ENCODE measurements around the gene SRD5A3.

The SRD5A3 gene

DNA sequence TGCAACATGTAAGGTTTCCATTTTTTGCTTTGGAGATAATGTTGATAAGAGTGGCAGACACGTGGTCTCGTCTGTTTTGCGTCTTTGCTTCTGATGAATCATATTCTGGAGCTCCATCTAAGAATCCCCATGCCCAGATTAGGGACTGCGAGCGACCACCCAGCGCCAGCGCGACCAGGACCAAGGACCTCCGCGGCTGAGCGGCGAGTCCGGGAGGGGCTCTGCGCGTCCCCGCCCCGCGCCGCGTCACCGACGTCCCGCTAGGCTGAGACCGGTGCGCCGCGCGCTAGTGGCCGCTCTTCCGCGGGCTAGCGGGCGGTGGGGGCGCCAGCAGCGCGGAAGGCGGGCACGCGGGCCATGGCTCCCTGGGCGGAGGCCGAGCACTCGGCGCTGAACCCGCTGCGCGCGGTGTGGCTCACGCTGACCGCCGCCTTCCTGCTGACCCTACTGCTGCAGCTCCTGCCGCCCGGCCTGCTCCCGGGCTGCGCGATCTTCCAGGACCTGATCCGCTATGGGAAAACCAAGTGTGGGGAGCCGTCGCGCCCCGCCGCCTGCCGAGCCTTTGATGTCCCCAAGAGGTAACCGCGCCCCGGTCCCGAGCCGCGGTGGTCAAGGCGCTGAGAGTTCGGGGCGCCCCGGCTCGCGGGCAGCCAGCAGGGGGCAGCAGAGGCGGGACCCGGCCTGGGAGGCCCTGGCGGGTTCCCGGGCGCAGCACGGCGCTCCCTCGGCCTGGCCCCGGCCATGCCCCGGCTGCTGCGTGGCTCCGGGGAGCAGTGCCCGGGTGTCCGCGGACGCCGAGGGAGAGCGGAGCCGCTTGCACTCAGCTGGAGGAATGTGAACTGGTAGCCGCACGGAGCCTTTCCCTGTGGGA lies at the start of gene SRD5A3:
Gene SRD5A3, plus strand, starts transcription at position 263 of the 871 bp plus-strand sequence. Its CDS starts 95 bp downstream, at position 358.
- Mint-ChIP-seq H3K27ac (peak within 1 kb of the TSS; percentile 86), H3K36me3 (no peaks in the 10 kb centered on the region), H3K9me3 (ENCODE audit: low read depth) (no peaks in the 10 kb centered on the region), H3K4me1 (ENCODE audit: low read depth) (peaks cover 24% of the 10 kb centered on the region), H3K27me3 (no peaks in the 10 kb centered on the region), H3K4me3 (peak within 1 kb of the TSS; percentile 91)

DNA sequence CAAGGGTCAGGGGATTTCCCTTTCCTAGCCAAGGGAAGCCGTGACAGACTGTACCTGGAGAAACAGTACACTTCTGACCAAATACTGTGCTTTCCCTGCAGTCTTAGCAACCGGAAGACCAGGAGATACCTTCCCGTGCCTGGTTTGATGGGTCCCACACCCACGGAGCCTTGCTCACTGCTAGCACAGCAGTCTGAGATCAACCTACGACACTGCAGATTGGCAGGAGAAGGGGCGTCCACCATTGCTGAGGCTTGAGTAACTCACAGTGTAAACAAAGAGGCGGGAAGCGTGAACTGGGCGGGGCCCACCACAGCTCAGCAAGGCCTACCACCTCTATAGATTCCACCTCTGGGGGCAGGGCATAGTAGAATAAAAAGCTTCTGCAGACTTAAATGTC lies 48.7 kb upstream of the SRD5A3 start:
- no peaks in the 10 kb centered on the region for H3K36me3 Mint-ChIP-seq
- H3K4me3 Mint-ChIP-seq, result no peak overlapping the region
- H3K4me1 Mint-ChIP-seq (ENCODE audit: low read depth), result no peaks in the 10 kb centered on the region
- peaks cover 4% of the 10 kb centered on the region for H3K27me3 Mint-ChIP-seq
- H3K9me3 Mint-ChIP-seq (ENCODE audit: low read depth), result no peaks in the 10 kb centered on the region
- no peak overlapping the region for H3K27ac Mint-ChIP-seq

DNA sequence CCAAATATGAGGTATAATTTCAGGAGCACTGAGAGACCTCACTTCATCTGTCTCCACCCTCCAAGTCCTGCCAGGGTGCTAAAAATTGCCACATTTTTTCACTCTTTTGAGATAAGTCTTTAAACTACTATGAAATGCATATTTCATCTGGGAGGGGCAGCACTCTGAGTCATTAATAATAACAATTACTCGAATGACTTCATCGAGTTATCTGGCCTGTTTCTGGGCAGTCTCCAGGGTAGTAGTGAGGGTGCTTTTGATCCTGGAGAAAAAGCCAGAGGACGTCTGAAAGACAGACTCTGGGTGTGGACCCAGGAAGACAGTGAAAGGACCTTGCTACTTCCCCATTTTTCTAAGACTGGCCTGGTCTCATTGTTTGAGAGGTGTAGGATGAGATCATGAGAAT lies 42.3 kb upstream of the SRD5A3 start:
- Mint-ChIP-seq H3K27me3 (peaks cover 4% of the 10 kb centered on the region), H3K4me3 (no peak overlapping the region), H3K9me3 (ENCODE audit: low read depth) (no peaks in the 10 kb centered on the region), H3K36me3 (no peaks in the 10 kb centered on the region), H3K4me1 (ENCODE audit: low read depth) (no peaks in the 10 kb centered on the region), H3K27ac (no peak overlapping the region)

DNA sequence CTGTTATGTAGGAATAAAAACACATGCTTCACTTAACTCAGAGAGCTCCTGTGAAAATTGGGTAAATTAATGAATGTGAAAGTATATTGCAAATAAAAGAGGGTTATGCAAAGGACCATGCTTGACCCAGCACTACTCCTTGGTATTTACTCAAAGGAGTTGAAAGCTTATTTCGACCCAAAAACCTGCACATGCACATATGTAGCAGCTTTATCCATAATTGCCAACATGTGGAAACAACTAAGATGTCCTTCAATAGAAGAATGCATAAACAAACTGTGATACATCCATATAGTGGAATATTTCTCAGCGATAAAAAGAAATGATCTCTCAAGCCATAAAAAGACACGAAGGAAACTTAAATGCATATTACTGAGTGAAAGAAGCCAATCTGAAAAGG lies 41.7 kb upstream of the SRD5A3 start:
- Mint-ChIP-seq H3K4me3 (no peak overlapping the region), H3K4me1 (ENCODE audit: low read depth) (no peaks in the 10 kb centered on the region)

DNA sequence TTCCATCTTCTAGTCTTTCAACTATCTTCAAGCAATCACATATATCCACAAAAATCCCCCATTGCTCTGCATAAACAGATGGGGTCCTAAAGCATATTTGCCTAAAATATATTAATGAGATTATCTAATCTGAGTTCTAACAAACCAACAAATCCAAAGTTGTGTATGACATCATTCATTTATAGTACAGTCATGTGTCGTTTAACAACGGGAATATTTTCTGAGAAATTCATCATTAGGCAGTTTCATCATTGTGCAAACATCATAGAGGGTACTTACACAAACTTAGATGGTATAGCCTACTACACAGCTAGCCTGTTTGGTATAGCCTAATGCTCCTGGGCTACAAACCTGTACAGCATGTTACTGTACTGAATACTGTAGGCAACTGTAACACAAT lies 38.0 kb upstream of the SRD5A3 start:
- Mint-ChIP-seq H3K36me3 (no peaks in the 10 kb centered on the region), H3K9me3 (ENCODE audit: low read depth) (no peaks in the 10 kb centered on the region), H3K4me1 (ENCODE audit: low read depth) (no peaks in the 10 kb centered on the region), H3K27ac (no peak overlapping the region), H3K27me3 (no peaks in the 10 kb centered on the region), H3K4me3 (no peak overlapping the region)

More for the DNA sequence above, 41.7 kb upstream of the SRD5A3 start:
- Mint-ChIP-seq H3K9me3 (ENCODE audit: low read depth) (no peaks in the 10 kb centered on the region), H3K27ac (no peak overlapping the region), H3K36me3 (no peaks in the 10 kb centered on the region), H3K27me3 (peaks cover 4% of the 10 kb centered on the region)

DNA sequence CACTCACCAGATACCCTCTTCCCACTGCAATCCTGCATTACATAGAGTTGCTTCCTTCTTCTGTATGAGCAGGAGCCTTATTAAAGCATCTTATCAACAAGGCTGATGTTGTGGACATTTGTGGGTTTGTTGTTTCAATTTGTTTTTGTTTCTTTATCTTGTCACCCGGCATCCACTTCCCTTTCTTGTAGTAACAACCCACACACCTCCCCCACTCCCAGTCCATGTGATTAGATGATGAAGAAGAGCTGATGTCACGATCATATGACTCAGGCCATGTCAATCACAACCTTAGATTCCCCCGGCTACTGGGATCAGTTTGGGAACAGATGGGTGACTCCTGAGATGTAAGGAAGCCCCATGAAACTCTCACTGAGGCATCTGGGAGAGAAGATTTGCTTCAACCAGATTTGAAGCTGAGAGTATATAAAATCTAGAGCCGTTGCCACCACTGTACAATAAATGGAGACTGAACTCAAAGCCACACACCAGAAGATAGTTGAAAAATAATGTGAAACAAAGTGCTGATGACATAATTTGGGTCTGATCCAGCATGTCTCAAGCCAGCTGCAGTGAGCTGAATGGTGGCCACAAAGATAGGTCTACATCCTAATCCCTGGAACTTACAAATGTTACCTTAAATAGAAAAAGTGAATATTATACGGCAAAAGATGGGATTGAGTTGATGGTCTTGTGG lies 34.1 kb upstream of the SRD5A3 start:
- H3K27me3 Mint-ChIP-seq, result no peaks in the 10 kb centered on the region
- no peaks in the 10 kb centered on the region for H3K4me1 Mint-ChIP-seq (ENCODE audit: low read depth)
- H3K4me3 Mint-ChIP-seq, result no peak overlapping the region
- no peaks in the 10 kb centered on the region for H3K9me3 Mint-ChIP-seq (ENCODE audit: low read depth)
- H3K36me3 Mint-ChIP-seq, result no peaks in the 10 kb centered on the region
- H3K27ac Mint-ChIP-seq, result no peak overlapping the region

DNA sequence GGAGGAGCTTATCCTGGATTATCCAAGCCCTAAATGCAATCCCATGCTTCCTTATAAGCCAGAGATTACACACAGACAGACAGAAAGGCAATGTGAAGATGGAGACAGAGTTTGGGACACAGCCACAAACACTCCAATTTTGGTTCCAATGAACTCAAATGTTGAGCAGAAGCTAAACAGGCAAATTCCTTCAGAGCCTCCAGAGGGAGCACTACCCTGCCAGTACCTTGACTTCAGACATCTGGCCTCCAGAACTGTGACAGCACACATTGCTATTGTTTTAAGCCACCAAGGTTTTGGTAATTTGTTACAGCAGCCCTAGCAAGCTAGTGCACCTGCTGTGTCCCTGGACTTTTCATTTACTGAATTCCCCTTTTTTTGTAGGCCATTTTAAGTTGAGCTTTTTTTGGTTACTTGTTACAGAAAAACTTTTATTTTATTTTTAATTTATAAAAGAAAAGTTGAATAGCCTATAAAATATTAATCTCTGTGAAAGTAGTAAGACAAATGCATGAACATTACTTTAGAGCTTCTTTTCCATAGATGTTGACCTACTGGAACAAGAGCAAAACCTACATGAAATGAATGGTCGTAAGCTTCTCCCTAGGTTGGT lies 33.4 kb upstream of the SRD5A3 start:
- no peaks in the 10 kb centered on the region for H3K9me3 Mint-ChIP-seq (ENCODE audit: low read depth)
- H3K4me1 Mint-ChIP-seq (ENCODE audit: low read depth), result peaks cover 3% of the 10 kb centered on the region
- H3K27ac Mint-ChIP-seq, result no peak overlapping the region
- peaks cover 2% of the 10 kb centered on the region for H3K36me3 Mint-ChIP-seq
- H3K27me3 Mint-ChIP-seq, result no peaks in the 10 kb centered on the region
- no peak overlapping the region for H3K4me3 Mint-ChIP-seq

DNA sequence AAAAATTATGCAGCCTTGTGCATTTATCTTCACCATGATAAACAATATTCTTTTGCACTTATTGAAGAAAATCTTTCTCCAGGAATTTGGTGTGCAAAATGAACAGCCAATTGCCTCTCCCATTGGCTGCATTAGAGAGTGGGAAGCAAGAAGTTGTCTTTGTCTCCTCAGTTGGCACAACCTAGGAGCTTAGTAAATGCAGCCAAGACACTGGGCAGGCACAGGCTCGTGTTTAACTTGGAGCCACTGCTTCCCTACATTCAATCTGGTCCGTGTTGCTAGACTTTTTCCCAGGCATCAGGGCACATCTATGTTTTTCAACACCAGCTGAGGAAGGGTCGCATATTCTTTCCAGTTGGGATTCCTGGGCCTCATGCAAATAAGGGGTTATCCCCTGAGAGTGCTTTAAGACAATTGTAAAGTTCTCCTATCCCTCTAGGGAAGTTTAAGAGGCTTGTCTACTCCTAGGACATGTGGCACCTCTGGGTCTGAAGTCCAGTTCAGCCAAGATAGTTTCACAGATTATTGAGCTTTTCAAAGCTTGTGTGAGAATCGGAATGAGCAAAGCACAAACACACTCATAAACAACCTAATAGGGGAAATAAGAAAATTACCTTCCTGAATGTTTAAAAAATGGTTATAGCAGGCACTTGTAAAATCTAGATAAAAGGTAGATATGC lies 31.8 kb upstream of the SRD5A3 start:
- H3K27me3 Mint-ChIP-seq, result no peaks in the 10 kb centered on the region
- no peak overlapping the region for H3K27ac Mint-ChIP-seq
- no peak overlapping the region for H3K4me3 Mint-ChIP-seq
- H3K4me1 Mint-ChIP-seq (ENCODE audit: low read depth), result peaks cover 19% of the 10 kb centered on the region
- peaks cover 2% of the 10 kb centered on the region for H3K36me3 Mint-ChIP-seq
- no peaks in the 10 kb centered on the region for H3K9me3 Mint-ChIP-seq (ENCODE audit: low read depth)

DNA sequence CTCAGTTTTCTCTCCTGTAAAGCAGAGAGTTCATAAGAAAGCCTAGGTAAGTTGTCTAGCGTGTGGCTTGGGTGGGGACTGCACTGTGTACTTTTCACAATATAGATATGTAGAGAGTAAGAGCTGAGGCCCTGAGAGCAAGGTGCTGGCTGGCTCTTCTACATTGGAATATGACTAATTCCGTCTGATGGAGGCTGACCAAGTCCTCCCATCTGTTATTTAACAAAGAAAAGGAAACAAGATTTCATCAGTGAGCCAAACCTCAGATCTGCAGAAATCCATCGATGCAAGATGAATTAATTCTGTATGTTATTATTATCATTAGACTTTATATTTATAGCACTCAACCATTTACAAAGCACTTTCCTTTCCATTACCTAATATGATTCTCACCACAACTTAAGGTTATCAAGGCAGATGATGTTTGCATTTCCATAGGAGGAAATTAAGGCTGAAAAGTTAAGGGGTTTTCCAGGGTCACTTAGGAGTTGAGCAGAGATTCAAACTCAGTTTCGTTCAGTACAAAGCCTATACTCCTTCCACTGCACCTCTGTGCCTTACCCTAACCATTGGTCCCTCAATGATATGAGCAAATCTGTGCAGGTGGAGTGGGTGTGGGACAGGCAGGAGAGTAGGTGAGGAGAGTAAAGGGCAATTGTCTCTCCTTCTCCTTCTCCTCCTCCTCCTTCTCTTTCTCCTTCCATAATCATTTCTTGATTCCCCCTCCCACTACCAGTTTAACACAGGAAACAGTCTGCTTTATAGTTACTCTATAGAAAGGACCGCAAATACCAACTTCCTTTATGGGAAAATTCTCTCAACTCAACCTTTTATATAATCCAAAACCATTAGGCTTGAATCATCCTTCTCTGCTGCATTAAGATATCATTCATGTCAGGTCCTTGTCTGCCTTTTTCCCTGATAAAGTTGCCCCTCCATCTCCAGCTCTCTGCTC lies 27.6 kb upstream of the SRD5A3 start:
- H3K27ac Mint-ChIP-seq, result peak overlapping the region; percentile 41
- peak overlapping the region; percentile 8 for H3K4me3 Mint-ChIP-seq
- peaks cover 26% of the 10 kb centered on the region for H3K4me1 Mint-ChIP-seq (ENCODE audit: low read depth)
- no peaks in the 10 kb centered on the region for H3K27me3 Mint-ChIP-seq
- no peaks in the 10 kb centered on the region for H3K9me3 Mint-ChIP-seq (ENCODE audit: low read depth)
- H3K36me3 Mint-ChIP-seq, result peaks cover 2% of the 10 kb centered on the region

DNA sequence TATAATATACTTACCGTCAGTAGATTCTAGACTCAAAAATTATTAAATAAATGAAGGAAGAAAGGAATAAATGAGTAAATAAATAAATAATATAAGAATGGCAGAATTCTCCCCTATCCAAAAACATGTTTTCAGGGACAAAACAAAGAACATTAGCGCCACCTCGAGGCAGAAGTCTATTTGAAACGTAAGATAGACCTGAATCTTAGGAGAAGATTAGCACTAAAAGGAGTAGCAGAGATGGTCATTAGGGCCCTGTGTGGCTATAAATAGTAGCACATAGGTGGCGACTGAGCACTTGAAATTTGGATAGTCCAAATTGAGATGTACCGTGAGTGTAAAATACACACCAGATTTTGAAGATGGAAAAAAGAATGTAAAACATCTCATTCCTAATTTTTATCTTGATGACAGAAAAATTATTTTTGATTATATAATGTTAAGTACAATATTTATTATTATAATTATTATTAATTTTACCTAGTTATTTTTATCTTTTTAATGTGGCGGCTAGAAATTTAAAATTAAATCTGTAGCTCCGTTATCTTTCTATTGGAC lies 24.3 kb upstream of the SRD5A3 start:
- Mint-ChIP-seq H3K27ac (no peak overlapping the region), H3K4me3 (no peak overlapping the region), H3K9me3 (ENCODE audit: low read depth) (no peaks in the 10 kb centered on the region), H3K27me3 (peaks cover 2% of the 10 kb centered on the region), H3K36me3 (peaks cover 2% of the 10 kb centered on the region), H3K4me1 (ENCODE audit: low read depth) (peaks cover 26% of the 10 kb centered on the region)

DNA sequence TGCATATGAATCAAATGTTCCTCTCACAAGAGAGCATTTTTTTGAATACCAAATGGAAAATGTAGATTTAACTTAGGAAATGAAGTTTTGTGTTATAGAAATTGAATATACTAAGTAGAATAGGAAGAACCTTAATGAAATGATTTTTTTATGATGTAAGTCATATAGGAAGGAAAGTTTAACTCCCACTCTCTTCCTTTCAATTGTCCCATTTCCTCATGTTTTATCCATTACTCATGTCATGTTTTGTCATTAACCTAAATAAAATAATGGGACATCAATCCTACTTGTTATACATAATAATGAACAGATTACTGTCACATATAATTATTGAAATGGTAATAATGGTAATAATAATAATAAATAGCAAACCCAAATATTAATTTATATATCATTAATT lies 22.7 kb upstream of the SRD5A3 start:
- H3K4me1 Mint-ChIP-seq (ENCODE audit: low read depth), result peaks cover 16% of the 10 kb centered on the region
- no peaks in the 10 kb centered on the region for H3K9me3 Mint-ChIP-seq (ENCODE audit: low read depth)
- H3K4me3 Mint-ChIP-seq, result no peak overlapping the region
- H3K27me3 Mint-ChIP-seq, result peaks cover 2% of the 10 kb centered on the region
- no peaks in the 10 kb centered on the region for H3K36me3 Mint-ChIP-seq
- no peak overlapping the region for H3K27ac Mint-ChIP-seq

DNA sequence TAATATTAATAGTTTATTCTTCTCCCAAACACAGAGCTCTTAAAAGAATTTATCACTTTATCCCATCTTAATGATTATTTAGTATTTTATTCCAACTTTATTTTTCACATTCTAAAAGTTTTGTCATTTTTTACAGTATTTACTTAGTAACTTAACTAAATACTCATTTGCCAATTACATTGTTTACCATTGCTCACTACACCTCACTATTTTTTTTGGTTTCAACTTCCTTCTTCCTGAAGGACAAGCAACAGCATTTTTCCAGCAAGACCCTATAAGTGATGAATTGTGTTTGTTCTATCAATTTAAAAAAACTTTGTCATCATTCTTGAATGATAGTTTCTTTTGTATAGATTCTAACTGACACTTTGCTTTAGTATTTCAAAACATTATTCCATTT lies 19.4 kb upstream of the SRD5A3 start:
- Mint-ChIP-seq H3K27me3 (peaks cover 6% of the 10 kb centered on the region), H3K4me1 (ENCODE audit: low read depth) (no peaks in the 10 kb centered on the region), H3K4me3 (no peak overlapping the region), H3K27ac (no peak overlapping the region), H3K9me3 (ENCODE audit: low read depth) (no peaks in the 10 kb centered on the region), H3K36me3 (peaks cover 7% of the 10 kb centered on the region)

DNA sequence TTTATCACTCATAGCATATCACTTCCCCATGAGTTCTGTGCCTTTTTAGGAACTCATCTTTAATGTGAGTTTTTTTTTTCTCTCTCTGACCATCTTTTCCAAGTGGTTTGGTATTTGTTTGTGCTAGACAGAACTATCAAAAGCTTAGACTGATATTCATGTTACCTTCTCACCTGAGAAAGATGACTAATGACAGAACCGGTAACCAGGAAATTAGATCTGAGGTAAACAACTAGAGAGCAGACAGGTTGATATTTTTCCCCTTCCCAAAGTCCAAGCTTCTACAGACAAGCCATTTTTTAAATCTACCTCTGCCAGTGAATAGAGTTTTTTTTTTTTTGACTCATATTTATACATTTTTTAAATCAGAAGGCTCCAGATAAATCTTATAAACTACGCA lies 17.0 kb upstream of the SRD5A3 start:
- Mint-ChIP-seq H3K9me3 (ENCODE audit: low read depth) (no peaks in the 10 kb centered on the region), H3K36me3 (peaks cover 7% of the 10 kb centered on the region), H3K4me3 (no peak overlapping the region), H3K27me3 (peaks cover 6% of the 10 kb centered on the region), H3K27ac (no peak overlapping the region), H3K4me1 (ENCODE audit: low read depth) (no peaks in the 10 kb centered on the region)

DNA sequence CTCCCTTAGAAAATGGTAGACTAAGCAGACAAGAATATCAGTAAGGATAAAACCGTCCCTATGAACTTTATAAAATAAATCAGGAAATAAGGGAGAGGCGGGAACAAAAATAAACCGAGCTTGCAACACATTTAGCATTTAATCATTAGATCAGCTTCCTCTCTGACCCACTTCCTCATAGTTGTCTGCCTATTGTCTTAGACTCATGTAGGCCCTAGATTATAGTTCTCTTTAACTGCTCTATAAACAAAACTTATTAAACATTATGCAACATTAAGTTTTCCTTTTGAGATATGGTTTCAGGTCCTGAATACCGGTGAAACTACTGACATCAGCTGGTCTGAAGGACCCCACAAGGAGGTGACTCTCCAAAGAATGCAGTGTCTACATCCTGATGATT lies 15.8 kb upstream of the SRD5A3 start:
- Mint-ChIP-seq H3K27me3 (peaks cover 5% of the 10 kb centered on the region), H3K4me1 (ENCODE audit: low read depth) (no peaks in the 10 kb centered on the region), H3K4me3 (no peak overlapping the region), H3K9me3 (ENCODE audit: low read depth) (no peaks in the 10 kb centered on the region), H3K36me3 (peaks cover 7% of the 10 kb centered on the region), H3K27ac (no peak overlapping the region)

Measured in activated naive CD8-positive, alpha-beta T cell (primary cell).